ENCODE results near the gene FAAP20. TPM values are rescaled to one million over a fixed set of nuclear protein-coding genes. Genes with fewer than 3 reads are reported as not detected.

The FAAP20 gene
- total RNA-seq, 1 experiment from 2014 or later, result 119 TPM

DNA sequence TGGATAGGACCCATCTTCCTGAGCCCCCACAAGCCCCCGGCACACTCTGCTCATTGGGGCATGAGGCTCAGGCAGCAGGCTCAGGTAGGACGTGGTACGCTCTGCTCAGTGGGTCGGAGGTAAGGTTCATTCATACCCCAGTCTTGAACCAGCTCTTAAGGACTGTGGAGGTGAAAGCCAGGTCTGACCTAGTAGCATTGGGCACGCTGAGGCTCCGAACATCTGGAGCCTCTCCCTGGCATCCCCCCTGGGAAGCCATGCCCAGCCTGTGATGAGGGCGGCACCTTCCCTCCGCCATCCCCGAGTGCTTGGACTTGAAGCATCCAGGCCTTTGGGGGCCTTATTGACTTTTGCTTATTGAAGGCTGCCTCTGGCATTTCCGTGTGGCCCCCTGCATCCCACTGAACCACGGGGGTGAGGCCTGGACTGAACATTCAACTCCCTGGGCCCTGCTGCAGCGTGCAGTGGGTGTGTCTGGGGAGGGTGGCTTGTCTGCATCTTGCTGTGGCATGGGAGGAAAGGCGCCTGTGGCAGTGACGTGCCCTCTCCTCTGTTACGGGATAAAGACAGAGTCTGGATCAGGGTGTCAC, 50.0 kb downstream of the FAAP20 start:
- Histone ChIP-seq H4K5ac (ENCODE audit: insufficient read length, low read depth, low read length) (no peak overlapping the region), H2BK15ac (ENCODE audit: low read depth, low read length) (no peak overlapping the region), H4K20me1 (ENCODE audit: control insufficient read depth, insufficient read depth, insufficient read length) (peaks cover 2% of the 10 kb centered on the region), H2BK120ac (ENCODE audit: low read depth, low read length, poor library complexity, severe bottlenecking) (no peak overlapping the region), H3K23me2 (ENCODE audit: insufficient read length, low read depth, low read length, poor library complexity, severe bottlenecking) (no peaks in the 10 kb centered on the region), H2AK5ac (ENCODE audit: insufficient read length, low read length) (no peak overlapping the region), H3K4me2 (ENCODE audit: insufficient read depth, insufficient read length, low read length) (no peak overlapping the region), H4K8ac (replicated peaks; ENCODE audit: insufficient read length, low read depth, low read length) (no peak overlapping the region), H3K79me2 (ENCODE audit: insufficient read depth, low read length) (no peaks in the 10 kb centered on the region), H4K91ac (ENCODE audit: insufficient read length, low read depth, low read length) (no peak overlapping the region), H2BK5ac (ENCODE audit: insufficient read length, low read length) (no peak overlapping the region), H3K14ac (ENCODE audit: insufficient read depth, low read length) (no peak overlapping the region; the same call in 1 of the 2 replicates), H2AFZ (ENCODE audit: low read length) (no peak overlapping the region), H3K4ac (ENCODE audit: low read depth, low read length) (no peak overlapping the region), H3T11ph (ENCODE audit: low read length) (no peak overlapping the region), H3K27ac (ENCODE audit: insufficient read length, low read depth, low read length) (no peak overlapping the region), H3K79me1 (ENCODE audit: insufficient read depth, low read depth, low read length, poor library complexity, severe bottlenecking) (no peaks in the 10 kb centered on the region), H3K23ac (ENCODE audit: insufficient read length, low read depth, low read length) (no peak overlapping the region), H3K9me3 (ENCODE audit: control insufficient read depth, low read depth, low read length) (no peaks in the 10 kb centered on the region), H3K27me3 (ENCODE audit: insufficient read depth, low read length) (no peaks in the 10 kb centered on the region), H3K56ac (ENCODE audit: insufficient read length, low read depth, low read length) (no peak overlapping the region), H3K4me1 (ENCODE audit: insufficient read depth, low read length) (no peaks in the 10 kb centered on the region), H2BK20ac (ENCODE audit: low read depth, low read length, poor library complexity, severe bottlenecking) (no peak overlapping the region), H3K18ac (ENCODE audit: insufficient read length, low read depth, low read length) (no peak overlapping the region), H2BK12ac (ENCODE audit: insufficient read length, low read depth, low read length) (no peak overlapping the region), H3K9ac (ENCODE audit: extremely low read depth, insufficient read length, low read length) (no peak overlapping the region)
- peaks cover 0 to 2% of the 10 kb centered on the region in 2 experiments; a peak in 2 of 4 replicates for H3K4me1 Mint-ChIP-seq
- TF ChIP-seq, protein P1, sequence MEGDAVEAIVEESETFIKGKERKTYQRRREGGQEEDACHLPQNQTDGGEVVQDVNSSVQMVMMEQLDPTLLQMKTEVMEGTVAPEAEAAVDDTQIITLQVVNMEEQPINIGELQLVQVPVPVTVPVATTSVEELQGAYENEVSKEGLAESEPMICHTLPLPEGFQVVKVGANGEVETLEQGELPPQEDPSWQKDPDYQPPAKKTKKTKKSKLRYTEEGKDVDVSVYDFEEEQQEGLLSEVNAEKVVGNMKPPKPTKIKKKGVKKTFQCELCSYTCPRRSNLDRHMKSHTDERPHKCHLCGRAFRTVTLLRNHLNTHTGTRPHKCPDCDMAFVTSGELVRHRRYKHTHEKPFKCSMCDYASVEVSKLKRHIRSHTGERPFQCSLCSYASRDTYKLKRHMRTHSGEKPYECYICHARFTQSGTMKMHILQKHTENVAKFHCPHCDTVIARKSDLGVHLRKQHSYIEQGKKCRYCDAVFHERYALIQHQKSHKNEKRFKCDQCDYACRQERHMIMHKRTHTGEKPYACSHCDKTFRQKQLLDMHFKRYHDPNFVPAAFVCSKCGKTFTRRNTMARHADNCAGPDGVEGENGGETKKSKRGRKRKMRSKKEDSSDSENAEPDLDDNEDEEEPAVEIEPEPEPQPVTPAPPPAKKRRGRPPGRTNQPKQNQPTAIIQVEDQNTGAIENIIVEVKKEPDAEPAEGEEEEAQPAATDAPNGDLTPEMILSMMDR (conservative IDR thresholded peaks at IDR 0.05), result no peak
- no peak overlapping the region for H3K4me3 Mint-ChIP-seq
- DNase-seq, result no peak
- no peaks in the 10 kb centered on the region for H3K9me3 Mint-ChIP-seq
- H3K36me3 Mint-ChIP-seq (ENCODE audit: insufficient read depth in 1 of 3, low read depth in 3 of 3), result peaks cover 0 to 17% (median 3%) of the 10 kb centered on the region in 3 experiments; a peak in 3 of 7 replicates
- H3K27me3 Mint-ChIP-seq (ENCODE audit: low read depth), result no peaks in the 10 kb centered on the region
- WGBS (ENCODE audit: extremely low coverage, insufficient read length, low lambda C conversion rate), result no CpG with 5 or more reads among the region's 15 CpGs
- H3K27ac Mint-ChIP-seq, result no peak overlapping the region; a peak in 1 of 7 replicates

All from H9 (cell line).